IPS-20b (cell line): ENCODE data around the gene TRAPPC12.

Experiments used
- H3K27ac ChIP-seq: one replicate; pipeline ENCODE4 v1.5.1; 2013; ENCODE audit warnings: low read length
- H3K27me3 ChIP-seq: 2 replicates; pipeline ENCODE4 v1.6.1; 2013; ENCODE audit warnings: mild to moderate bottlenecking, low read length, inconsistent platforms; ENCODE audit not compliant: insufficient read depth
- H3K36me3 ChIP-seq: 2 replicates; pipeline ENCODE4 v1.6.1; 2013; ENCODE audit warnings: low read depth, mild to moderate bottlenecking, inconsistent platforms, low read length, moderate library complexity; ENCODE audit not compliant: insufficient read depth
- H3K4me1 ChIP-seq: 2 replicates; pipeline ENCODE4 v1.6.1; 2013; ENCODE audit warnings: mild to moderate bottlenecking, control low read depth, inconsistent platforms, low read length, moderate library complexity; ENCODE audit not compliant: insufficient read depth
- H3K4me3 ChIP-seq: 2 replicates; pipeline ENCODE4 v1.5.1; 2013; ENCODE audit warnings: mild to moderate bottlenecking, low read length, inconsistent platforms
- H3K9ac ChIP-seq: 2 replicates; pipeline ENCODE4 v1.6.1; 2013; ENCODE audit warnings: low read depth, mild to moderate bottlenecking, inconsistent platforms, low read length, moderate library complexity
- H3K9me3 ChIP-seq: 2 replicates; pipeline ENCODE4 v1.6.1; 2013; ENCODE audit warnings: mild to moderate bottlenecking, low read depth, low read length, inconsistent platforms; ENCODE audit not compliant: insufficient read depth

The TRAPPC12 gene

GRCh38 chr2:3411103-3411502 lies 31.6 kb downstream of the TRAPPC12 start:
- H3K36me3 ChIP-seq, result peaks cover 16% of the 10 kb centered on the region; the same call in 1 of the 2 replicates
- H3K27ac ChIP-seq, result no peak overlapping the region
- no peak overlapping the region for H3K4me3 ChIP-seq
- no peaks in the 10 kb centered on the region for H3K4me1 ChIP-seq
- no peaks in the 10 kb centered on the region for H3K9me3 ChIP-seq
- H3K27me3 ChIP-seq, result no peaks in the 10 kb centered on the region
- no peak overlapping the region for H3K9ac ChIP-seq

GRCh38 chr2:3413697-3414096 lies 34.2 kb downstream of the TRAPPC12 start:
- no peaks in the 10 kb centered on the region for H3K4me1 ChIP-seq

GRCh38 chr2:3414133-3414860 lies 34.8 kb downstream of the TRAPPC12 start:
- Histone ChIP-seq H3K27me3 (no peaks in the 10 kb centered on the region), H3K4me3 (no peak overlapping the region), H3K9me3 (no peaks in the 10 kb centered on the region), H3K4me1 (no peaks in the 10 kb centered on the region), H3K36me3 (peaks cover 16% of the 10 kb centered on the region; the same call in 1 of the 2 replicates), H3K9ac (no peak overlapping the region), H3K27ac (no peak overlapping the region)

More at GRCh38 chr2:3413697-3414096, 34.2 kb downstream of the TRAPPC12 start:
- Histone ChIP-seq H3K27me3 (no peaks in the 10 kb centered on the region), H3K4me3 (no peak overlapping the region), H3K9me3 (no peaks in the 10 kb centered on the region), H3K9ac (no peak overlapping the region), H3K36me3 (peaks cover 16% of the 10 kb centered on the region; the same call in 1 of the 2 replicates), H3K27ac (no peak overlapping the region)

DNA sequence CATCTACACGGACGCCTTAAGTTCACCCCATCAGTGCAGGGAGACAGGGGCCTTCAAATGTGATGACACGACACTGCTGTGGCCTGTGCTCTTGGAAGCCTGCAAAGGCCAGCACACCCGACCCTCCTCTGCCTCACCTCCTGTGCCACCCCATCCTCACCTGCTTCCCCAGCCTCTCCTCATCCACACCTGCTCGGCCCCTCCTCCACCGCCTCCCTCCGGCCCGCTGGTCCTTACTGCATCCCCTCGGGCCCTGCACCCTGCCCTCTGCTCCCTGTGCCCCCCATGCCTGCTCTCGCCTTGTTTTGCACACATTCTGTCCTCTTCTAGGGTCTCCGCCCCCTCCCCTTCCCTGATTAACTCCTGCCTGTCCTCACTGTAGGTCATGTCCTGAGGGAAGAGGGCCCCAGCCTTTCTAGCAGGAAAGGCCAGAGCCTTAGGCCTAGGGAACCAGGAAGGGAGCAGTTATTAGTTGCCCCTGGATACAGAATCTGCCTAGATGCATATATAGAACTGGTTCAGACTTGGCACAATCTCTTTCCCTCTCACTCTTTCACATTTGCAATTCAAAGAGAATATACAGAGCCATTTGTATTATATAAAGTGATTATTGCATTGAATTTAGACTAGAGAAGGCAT lies 39.4 kb downstream of the TRAPPC12 start:
- H3K9me3 ChIP-seq, result no peaks in the 10 kb centered on the region
- no peak overlapping the region for H3K27ac ChIP-seq
- no peaks in the 10 kb centered on the region for H3K4me1 ChIP-seq
- H3K4me3 ChIP-seq, result no peak overlapping the region
- H3K9ac ChIP-seq, result no peak overlapping the region
- H3K27me3 ChIP-seq, result no peaks in the 10 kb centered on the region
- H3K36me3 ChIP-seq, result peaks cover 37% of the 10 kb centered on the region; the same call in 1 of the 2 replicates

DNA sequence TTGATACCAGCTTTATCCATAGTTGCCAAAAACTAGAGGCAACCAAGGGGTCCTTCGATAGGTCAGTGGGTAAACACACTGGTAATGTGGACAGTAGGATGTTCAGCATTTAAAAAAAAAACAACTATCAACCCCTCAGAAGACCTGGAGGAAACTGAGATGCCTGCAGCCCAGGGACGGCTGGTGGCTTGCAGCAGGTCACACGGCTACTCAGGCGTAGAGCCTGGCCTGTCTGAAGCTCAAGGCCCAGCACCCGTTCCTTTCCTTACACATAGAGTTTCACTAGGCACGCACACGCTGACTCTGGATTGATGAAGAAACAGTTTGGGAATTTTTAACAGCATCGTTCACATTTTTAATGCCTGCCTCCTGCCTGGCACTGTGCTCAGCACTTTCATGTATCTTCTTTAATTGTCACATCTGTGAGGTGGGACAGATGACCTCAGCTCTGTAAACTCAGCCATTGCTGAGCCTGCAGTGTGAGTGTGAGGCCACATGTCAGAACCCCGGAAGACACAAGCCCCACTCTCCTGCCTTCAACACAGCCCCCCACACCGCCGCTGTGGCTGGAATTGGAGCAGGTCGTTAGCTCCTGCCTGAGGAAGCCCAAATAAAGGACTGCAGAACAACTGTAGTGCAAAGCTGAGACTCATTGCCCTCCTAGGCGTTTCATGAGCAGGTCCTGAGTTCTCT lies 40.7 kb downstream of the TRAPPC12 start:
- Histone ChIP-seq H3K9ac (no peak overlapping the region), H3K36me3 (peaks cover 43% of the 10 kb centered on the region), H3K4me1 (no peaks in the 10 kb centered on the region), H3K4me3 (no peak overlapping the region), H3K27me3 (no peaks in the 10 kb centered on the region), H3K9me3 (no peaks in the 10 kb centered on the region), H3K27ac (no peak overlapping the region)

GRCh38 chr2:3420769-3421397 lies 41.4 kb downstream of the TRAPPC12 start:
- Histone ChIP-seq H3K27me3 (no peaks in the 10 kb centered on the region), H3K4me1 (no peaks in the 10 kb centered on the region), H3K27ac (no peak overlapping the region), H3K9me3 (no peaks in the 10 kb centered on the region), H3K4me3 (no peak overlapping the region), H3K9ac (no peak overlapping the region), H3K36me3 (peaks cover 50% of the 10 kb centered on the region)

DNA sequence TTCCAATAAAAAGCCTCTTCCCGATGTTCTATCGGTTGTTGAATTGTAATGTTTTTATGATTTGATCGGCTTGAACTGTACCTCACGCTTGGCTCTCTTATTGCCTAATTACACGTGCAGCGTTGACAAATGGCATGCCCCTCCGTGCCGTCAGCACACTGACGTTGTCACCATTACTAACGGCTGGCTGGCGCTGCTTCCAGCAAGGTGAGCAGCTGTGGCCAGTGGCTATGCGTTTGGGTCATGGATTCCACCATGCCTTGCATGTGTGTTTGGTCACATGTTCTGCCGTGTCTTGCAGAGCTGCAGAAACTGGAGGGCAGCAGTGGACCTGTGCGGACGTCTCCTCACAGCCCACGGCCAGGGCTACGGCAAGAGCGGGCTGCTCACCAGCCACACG lies 42.1 kb downstream of the TRAPPC12 start:
- no peaks in the 10 kb centered on the region for H3K27me3 ChIP-seq
- no peaks in the 10 kb centered on the region for H3K9me3 ChIP-seq
- no peak overlapping the region for H3K27ac ChIP-seq
- no peak overlapping the region for H3K4me3 ChIP-seq
- H3K4me1 ChIP-seq, result no peaks in the 10 kb centered on the region
- no peak overlapping the region for H3K9ac ChIP-seq
- peaks cover 57% of the 10 kb centered on the region for H3K36me3 ChIP-seq

- Histone ChIP-seq H3K9me3 (no peaks in the 10 kb centered on the region), H3K4me1 (no peaks in the 10 kb centered on the region), H3K27me3 (no peaks in the 10 kb centered on the region), H3K27ac (no peak overlapping the region), H3K9ac (no peak overlapping the region), H3K4me3 (no peak overlapping the region), H3K36me3 (peaks cover 64% of the 10 kb centered on the region)
Measured at GRCh38 chr2:3422161-3422779, 42.8 kb downstream of the TRAPPC12 start.

DNA sequence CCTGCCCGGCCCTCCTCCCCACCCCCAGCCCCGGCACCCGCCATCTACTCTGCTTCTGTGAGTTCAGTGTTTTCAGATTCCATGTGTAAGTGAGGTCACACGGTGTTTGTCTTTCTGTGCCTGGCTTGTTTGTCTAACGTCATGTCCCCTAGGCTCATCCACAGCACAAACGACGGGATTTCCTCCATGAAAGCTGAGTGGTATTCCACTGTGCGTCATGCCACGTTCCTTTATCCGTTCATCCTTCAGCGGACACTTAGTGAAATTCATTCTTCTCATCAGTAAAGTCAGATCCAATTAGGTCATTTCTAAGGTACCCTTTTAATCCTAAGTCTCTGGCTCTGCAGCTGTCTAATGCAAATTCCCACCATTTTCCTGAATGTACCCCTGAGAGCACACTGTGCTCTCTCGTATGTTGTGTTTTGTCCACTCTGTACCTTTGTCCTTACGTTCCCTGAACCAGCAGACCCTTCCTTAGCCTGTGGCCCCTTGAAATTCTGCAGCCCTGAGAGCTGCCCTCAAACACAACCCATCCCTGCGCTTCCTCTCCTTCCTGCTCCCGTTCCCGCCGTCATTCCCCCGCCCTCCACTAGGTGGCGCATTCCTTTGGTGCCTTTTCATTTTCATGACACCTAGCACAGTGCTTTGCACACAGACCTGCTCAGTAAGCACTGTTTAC lies 44.1 kb downstream of the TRAPPC12 start:
- no peak overlapping the region for H3K27ac ChIP-seq
- H3K4me1 ChIP-seq, result no peaks in the 10 kb centered on the region
- no peak overlapping the region for H3K9ac ChIP-seq
- no peaks in the 10 kb centered on the region for H3K9me3 ChIP-seq
- no peak overlapping the region for H3K4me3 ChIP-seq
- H3K36me3 ChIP-seq, result peaks cover 59% of the 10 kb centered on the region
- no peaks in the 10 kb centered on the region for H3K27me3 ChIP-seq

DNA sequence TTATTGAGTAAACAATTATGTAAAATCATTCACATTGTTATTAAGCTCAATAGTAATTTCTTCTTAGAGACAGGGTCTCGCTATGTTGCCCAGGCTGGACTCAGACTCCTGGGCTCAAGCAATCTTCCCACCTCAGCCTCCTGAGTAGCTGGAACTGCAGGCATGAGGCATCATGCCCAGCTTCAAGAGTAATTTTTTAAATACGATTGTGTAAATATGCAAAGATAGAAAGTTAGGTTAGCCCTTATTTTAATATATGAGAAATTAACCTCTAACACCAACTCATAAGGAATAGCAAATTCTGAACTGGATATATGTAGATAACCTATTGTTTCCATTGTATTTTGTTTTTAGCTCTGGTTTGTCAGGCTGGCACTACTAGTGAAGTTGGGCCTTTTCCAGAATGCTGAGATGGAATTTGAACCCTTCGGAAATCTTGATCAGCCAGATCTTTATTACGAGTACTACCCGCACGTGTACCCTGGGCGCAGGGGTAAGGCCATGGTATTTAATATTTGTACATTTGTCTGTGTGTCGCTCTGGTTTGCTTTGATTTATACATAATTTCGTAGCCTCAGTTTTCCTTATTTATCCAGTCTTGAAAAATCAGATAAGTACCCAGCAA lies 44.8 kb downstream of the TRAPPC12 start:
- peaks cover 60% of the 10 kb centered on the region for H3K36me3 ChIP-seq
- no peaks in the 10 kb centered on the region for H3K27me3 ChIP-seq
- H3K4me3 ChIP-seq, result no peak overlapping the region
- H3K4me1 ChIP-seq, result no peaks in the 10 kb centered on the region
- no peak overlapping the region for H3K27ac ChIP-seq
- no peak overlapping the region for H3K9ac ChIP-seq
- no peaks in the 10 kb centered on the region for H3K9me3 ChIP-seq
